ENCODE measurements around the gene TMEM135. TPM values are rescaled to one million over a fixed set of nuclear protein-coding genes. Genes with fewer than 3 reads are reported as not detected.

TMEM135 gene
- total RNA-seq, 2 experiments from 2014 or later, result 21.8 to 24.8 TPM

DNA sequence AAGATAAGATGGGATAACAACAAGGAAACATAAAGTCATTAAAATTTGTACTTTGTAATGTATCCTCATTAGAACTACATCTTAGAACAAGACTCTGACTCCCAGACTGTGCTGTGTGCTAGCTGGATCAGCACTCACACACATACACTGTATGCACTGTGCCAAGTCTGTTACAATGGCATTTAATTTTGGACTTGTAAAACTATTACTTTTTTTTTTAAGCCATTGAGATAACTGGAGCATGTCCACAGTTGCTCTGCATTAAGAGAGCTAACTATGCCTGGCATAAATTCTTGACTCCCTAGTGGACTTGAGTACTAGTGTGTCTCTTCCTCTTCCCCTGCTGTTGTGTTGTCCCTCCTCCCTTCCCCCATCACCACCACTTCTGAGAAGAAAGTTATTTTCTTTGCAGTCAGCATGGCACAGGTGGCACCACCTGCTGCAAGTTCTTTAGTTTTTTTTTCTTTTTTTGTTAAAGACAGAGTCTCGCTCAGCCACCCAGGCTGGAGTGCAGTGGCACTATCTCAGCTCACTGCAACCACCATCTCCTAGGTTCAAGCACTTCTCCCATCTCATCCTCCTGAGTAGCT, 268.6 kb downstream of the TMEM135 start:
- no peak overlapping the region for H3K4me3 Mint-ChIP-seq
- no peaks in the 10 kb centered on the region for H3K4me1 Mint-ChIP-seq (ENCODE audit: low read depth)
- no peaks in the 10 kb centered on the region for H3K9me3 Mint-ChIP-seq
- peaks cover 2% of the 10 kb centered on the region for H3K36me3 Mint-ChIP-seq (ENCODE audit: low read depth)
- no peak for DNase-seq
- no peaks in the 10 kb centered on the region for H3K27me3 Mint-ChIP-seq (ENCODE audit: low read depth)
- CTCF ChIA-PET, result interaction anchor here (0.6 to 1.0 kb wide), 4 partner anchors 11 to 365 kb away, joined by 3 to 5 read pairs (median 4); no protein-coding TSS in a partner anchor
- no peak overlapping the region for H3K27ac Mint-ChIP-seq
- intact Hi-C loops (cut with micrococcal nuclease), result no loop called here

DNA sequence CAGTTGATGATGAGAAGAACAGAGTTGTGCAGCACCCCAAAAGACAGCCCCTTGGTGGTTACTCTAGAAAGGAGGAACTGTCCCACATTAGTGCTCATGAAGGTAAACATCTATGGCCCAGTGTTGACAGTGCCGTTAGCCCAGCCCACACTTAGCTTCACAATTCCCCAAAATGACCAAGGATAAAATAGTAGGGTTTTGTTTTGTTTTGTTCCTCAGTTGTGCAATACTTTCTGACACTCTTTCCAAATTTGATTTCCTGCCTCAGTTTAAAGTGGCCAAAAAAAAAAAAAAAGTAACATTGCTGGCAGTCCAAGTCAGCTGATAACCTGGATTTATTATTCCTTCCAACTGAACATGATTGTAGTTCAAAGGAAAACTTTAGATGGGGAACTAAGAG, 269.4 kb downstream of the TMEM135 start:
- intact Hi-C loops (cut with micrococcal nuclease), result no loop called here
- CTCF ChIA-PET, result interaction anchor here (0.6 kb wide), 1 partner anchor 365 kb away, joined by 3 read pairs; no protein-coding TSS in a partner anchor
- H3K4me1 Mint-ChIP-seq (ENCODE audit: low read depth), result no peaks in the 10 kb centered on the region

DNA sequence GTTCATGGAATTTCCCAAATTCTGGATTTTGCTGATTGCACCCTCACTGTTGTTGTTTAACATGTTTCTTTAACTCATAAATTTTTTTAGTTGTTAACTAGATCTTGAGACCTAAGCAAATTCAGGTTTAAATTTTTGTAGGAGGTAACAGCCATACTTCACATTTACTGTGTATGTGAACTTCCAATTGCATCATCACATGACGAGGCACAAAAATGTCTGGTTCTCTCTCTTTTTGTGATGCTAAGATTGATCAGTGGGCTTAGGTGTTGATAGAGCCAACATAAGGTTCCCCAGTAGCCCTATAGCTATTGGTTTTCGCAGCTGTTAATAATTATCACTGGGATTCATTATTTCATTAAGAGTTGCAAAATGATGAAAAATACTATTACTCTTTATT, 277.5 kb downstream of the TMEM135 start:
- Mint-ChIP-seq H3K27ac (no peak overlapping the region), H3K9me3 (no peaks in the 10 kb centered on the region), H3K4me3 (no peak overlapping the region), H3K27me3 (ENCODE audit: low read depth) (no peaks in the 10 kb centered on the region), H3K36me3 (ENCODE audit: low read depth) (peaks cover 3% of the 10 kb centered on the region), H3K4me1 (ENCODE audit: low read depth) (no peaks in the 10 kb centered on the region)
- intact Hi-C loops (cut with micrococcal nuclease), result no loop called here
- CTCF ChIA-PET, result no interaction called here
- DNase-seq, result no peak

More for the DNA sequence above, 269.4 kb downstream of the TMEM135 start:
- Mint-ChIP-seq H3K9me3 (no peaks in the 10 kb centered on the region), H3K27me3 (ENCODE audit: low read depth) (no peaks in the 10 kb centered on the region), H3K27ac (no peak overlapping the region), H3K4me3 (no peak overlapping the region), H3K36me3 (ENCODE audit: low read depth) (peaks cover 2% of the 10 kb centered on the region)
- no peak for DNase-seq

DNA sequence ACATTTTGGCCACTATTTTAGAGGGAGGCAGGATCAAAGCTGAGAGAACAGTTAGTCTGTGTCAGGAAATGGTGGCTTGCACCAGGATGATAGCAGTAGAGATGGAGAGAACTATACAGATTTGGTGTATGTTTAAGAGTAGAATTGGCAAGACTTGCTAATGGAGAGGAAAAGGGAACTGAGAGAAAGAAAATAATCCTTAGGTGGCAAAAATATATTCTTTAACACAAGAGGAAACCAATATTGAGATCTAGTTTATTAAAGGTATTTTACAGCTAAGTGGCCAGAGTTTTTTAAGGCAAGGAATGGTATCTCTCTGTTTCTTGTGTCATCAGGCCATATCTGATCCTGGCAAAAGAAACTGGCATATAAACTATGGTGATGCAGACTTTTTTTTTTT, 278.8 kb downstream of the TMEM135 start:
- intact Hi-C loops (cut with micrococcal nuclease), result no loop called here
- Mint-ChIP-seq H3K4me1 (ENCODE audit: low read depth) (no peaks in the 10 kb centered on the region), H3K4me3 (no peak overlapping the region), H3K27ac (no peak overlapping the region), H3K27me3 (ENCODE audit: low read depth) (no peaks in the 10 kb centered on the region), H3K9me3 (no peaks in the 10 kb centered on the region), H3K36me3 (ENCODE audit: low read depth) (peaks cover 7% of the 10 kb centered on the region)
- CTCF ChIA-PET, result interaction anchor here (1.0 kb wide), 1 partner anchor 10 kb away, joined by 4 read pairs; no protein-coding TSS in a partner anchor
- no peak for DNase-seq

DNA sequence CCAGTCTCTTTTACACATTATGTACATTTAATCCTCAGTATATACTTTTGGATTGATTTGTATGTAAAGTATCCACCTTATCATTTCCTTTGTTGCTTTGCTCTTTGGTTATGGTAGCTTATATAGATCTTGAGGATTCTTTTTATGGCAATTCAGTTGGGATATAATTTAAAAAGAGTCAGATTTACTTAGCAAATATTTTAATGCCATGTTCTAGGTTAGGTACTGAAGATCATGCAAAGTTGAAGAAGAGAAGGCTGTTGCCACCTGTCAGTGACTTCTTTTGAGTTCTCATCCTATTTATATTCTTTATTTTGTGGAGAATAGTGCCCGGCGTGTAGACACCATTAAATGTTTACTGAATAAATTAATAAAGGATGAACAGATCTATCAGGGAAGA, 279.7 kb downstream of the TMEM135 start:
- no peaks in the 10 kb centered on the region for H3K27me3 Mint-ChIP-seq (ENCODE audit: low read depth)
- no peak overlapping the region for H3K27ac Mint-ChIP-seq
- no peak for DNase-seq
- H3K4me3 Mint-ChIP-seq, result no peak overlapping the region
- H3K9me3 Mint-ChIP-seq, result no peaks in the 10 kb centered on the region
- H3K36me3 Mint-ChIP-seq (ENCODE audit: low read depth), result peaks cover 8% of the 10 kb centered on the region
- intact Hi-C loops (cut with micrococcal nuclease), result no loop called here
- no peaks in the 10 kb centered on the region for H3K4me1 Mint-ChIP-seq (ENCODE audit: low read depth)
- CTCF ChIA-PET, result interaction anchor here (0.6 to 1.0 kb wide), 2 partner anchors 11 to 27 kb away, joined by 3 to 4 read pairs; no protein-coding TSS in a partner anchor

DNA sequence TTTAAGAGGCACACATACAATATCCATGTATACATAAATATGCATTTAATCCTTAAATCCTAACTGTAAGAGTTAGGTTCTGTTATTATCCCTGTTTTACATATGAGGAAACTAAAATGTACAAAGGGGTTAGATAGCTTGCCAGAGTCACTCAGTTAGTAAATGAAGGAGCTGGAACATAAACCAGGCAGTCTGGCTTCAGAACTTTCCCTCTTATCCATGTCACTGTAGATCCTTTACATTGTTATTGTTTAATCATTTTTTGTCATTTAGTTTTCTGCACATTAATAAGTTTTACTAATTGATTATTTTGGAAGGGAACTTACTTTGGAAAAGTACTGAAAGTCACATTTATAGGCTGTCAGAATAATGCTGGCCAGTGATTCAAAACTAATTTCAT, 282.4 kb downstream of the TMEM135 start:
- intact Hi-C loops (cut with micrococcal nuclease), result no loop called here
- Mint-ChIP-seq H3K27me3 (ENCODE audit: low read depth) (no peaks in the 10 kb centered on the region), H3K27ac (no peak overlapping the region), H3K4me3 (no peak overlapping the region), H3K4me1 (ENCODE audit: low read depth) (no peaks in the 10 kb centered on the region), H3K36me3 (ENCODE audit: low read depth) (peaks cover 8% of the 10 kb centered on the region), H3K9me3 (no peaks in the 10 kb centered on the region)
- no peak for DNase-seq
- CTCF ChIA-PET, result interaction anchor here (1.0 kb wide), 1 partner anchor 102 kb away, joined by 4 read pairs; no protein-coding TSS in a partner anchor

DNA sequence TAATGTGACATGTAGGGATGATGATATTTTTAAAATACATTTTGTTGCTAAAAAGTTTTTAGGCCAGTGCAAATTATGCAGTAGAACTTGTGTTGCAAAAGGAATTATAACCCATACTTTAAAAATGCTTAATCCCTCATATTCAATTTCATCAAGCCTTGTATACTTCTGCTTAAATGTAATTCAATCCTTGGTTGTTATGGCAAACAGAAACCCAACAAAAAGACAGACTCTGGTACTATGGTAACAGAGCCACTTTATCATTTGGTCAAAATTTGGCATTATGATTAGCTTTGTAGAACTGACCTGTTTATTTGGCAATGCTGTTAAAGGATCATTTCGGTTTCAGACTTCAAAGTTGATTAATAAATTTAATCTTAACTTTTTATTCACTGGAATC, 284.8 kb downstream of the TMEM135 start:
- peaks cover 19% of the 10 kb centered on the region for H3K36me3 Mint-ChIP-seq (ENCODE audit: low read depth)
- H3K27ac Mint-ChIP-seq, result no peak overlapping the region

DNA sequence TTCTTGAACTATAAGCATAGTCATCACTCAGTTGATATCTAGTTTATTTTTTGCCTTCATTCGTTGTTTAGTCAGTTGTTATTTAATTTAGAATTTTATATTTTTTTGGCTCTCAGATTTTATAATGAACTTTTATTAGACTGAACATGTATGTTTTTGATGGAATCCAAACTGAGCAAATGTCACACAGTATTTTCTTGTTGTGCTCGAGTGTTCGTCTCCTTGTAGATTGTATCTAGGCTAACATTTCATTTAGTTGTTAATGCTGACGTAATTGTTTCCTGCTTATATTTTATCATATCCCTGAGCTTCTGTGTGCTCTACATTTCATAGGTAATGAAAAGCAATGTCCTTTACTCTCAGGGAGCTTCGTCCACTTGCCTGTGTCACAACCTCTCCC, 286.2 kb downstream of the TMEM135 start:
- CTCF ChIA-PET, result interaction anchor here (0.6 kb wide), 1 partner anchor 385 kb away, joined by 5 read pairs; no protein-coding TSS in a partner anchor
- no peaks in the 10 kb centered on the region for H3K4me1 Mint-ChIP-seq (ENCODE audit: low read depth)
- peaks cover 22% of the 10 kb centered on the region for H3K36me3 Mint-ChIP-seq (ENCODE audit: low read depth)
- H3K27ac Mint-ChIP-seq, result no peak overlapping the region
- no peak overlapping the region for H3K4me3 Mint-ChIP-seq
- no peaks in the 10 kb centered on the region for H3K9me3 Mint-ChIP-seq
- H3K27me3 Mint-ChIP-seq (ENCODE audit: low read depth), result no peaks in the 10 kb centered on the region
- DNase-seq, result no peak
- intact Hi-C loops (cut with micrococcal nuclease), result no loop called here

More for the DNA sequence above, 284.8 kb downstream of the TMEM135 start:
- Mint-ChIP-seq H3K4me3 (no peak overlapping the region), H3K27me3 (ENCODE audit: low read depth) (no peaks in the 10 kb centered on the region), H3K9me3 (no peaks in the 10 kb centered on the region), H3K4me1 (ENCODE audit: low read depth) (no peaks in the 10 kb centered on the region)
- DNase-seq, result no peak
- CTCF ChIA-PET, result interaction anchor here (0.6 kb wide), 1 partner anchor 17 kb away, joined by 4 read pairs; no protein-coding TSS in a partner anchor
- intact Hi-C loops (cut with micrococcal nuclease), result no loop called here

DNA sequence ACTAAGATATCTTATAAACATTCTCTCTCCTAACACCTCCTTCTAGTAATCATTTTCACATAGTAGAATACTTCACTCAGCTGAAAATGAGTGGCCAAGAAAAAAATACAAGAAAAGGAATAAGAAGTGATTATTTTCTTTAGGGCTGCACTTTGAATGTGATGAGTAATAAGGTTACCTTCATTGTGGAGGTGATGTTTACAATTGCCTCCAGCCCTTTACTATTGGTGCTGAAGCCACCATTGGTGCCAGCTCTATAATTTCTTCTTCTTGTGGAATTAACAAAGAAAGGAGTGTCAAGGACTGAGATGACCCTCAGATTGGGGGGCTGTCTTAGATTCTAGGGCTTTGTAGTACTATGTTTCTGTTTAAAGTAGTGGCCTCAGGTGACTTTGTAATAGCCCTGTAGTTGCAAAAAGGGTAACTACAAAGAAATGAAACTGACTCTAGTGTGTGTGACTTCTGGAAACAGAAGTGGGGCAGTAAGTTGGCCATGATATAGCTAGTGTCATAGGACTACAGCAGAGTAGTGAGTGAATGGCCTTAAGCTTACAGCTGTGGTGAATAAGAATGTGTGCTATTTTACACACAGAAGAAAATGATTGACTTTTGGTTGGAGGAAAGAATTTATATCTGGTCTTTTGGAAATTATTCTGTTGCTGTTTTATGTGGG, 287.2 kb downstream of the TMEM135 start:
- intact Hi-C loops (cut with micrococcal nuclease), result no loop called here
- no peaks in the 10 kb centered on the region for H3K27me3 Mint-ChIP-seq (ENCODE audit: low read depth)

DNA sequence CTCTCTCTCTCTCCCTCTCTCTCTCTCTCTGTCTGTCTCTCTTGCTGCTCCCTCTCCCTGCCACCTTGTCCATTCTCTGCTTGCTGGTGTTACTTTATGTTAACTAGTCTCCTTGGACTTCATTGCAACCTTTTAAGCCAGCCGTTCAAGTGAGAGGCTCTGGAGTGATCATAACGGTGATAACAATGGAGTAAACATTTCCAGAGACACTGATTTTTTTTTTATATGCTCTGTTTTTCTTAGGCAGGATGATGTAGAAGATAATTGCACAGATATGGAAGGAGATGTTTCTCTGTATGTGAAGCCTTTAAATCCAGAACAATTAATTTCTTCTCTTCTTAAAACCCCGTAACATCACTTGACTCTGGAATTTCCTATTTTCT, 287.7 kb downstream of the TMEM135 start:
- no peaks in the 10 kb centered on the region for H3K4me1 Mint-ChIP-seq (ENCODE audit: low read depth)
- H3K27ac Mint-ChIP-seq, result no peak overlapping the region
- H3K36me3 Mint-ChIP-seq (ENCODE audit: low read depth), result peaks cover 22% of the 10 kb centered on the region
- DNase-seq, result no peak
- no peaks in the 10 kb centered on the region for H3K9me3 Mint-ChIP-seq
- H3K27me3 Mint-ChIP-seq (ENCODE audit: low read depth), result no peaks in the 10 kb centered on the region
- CTCF ChIA-PET, result interaction anchor here (0.5 kb wide), 1 partner anchor 1285 kb away, joined by 3 read pairs; no protein-coding TSS in a partner anchor
- H3K4me3 Mint-ChIP-seq, result no peak overlapping the region
- intact Hi-C loops (cut with micrococcal nuclease), result no loop called here

More for the DNA sequence above, 287.2 kb downstream of the TMEM135 start:
- H3K9me3 Mint-ChIP-seq, result no peaks in the 10 kb centered on the region
- H3K27ac Mint-ChIP-seq, result no peak overlapping the region
- no peaks in the 10 kb centered on the region for H3K4me1 Mint-ChIP-seq (ENCODE audit: low read depth)
- DNase-seq, result no peak
- no peak overlapping the region for H3K4me3 Mint-ChIP-seq
- CTCF ChIA-PET, result no interaction called here
- peaks cover 22% of the 10 kb centered on the region for H3K36me3 Mint-ChIP-seq (ENCODE audit: low read depth)

DNA sequence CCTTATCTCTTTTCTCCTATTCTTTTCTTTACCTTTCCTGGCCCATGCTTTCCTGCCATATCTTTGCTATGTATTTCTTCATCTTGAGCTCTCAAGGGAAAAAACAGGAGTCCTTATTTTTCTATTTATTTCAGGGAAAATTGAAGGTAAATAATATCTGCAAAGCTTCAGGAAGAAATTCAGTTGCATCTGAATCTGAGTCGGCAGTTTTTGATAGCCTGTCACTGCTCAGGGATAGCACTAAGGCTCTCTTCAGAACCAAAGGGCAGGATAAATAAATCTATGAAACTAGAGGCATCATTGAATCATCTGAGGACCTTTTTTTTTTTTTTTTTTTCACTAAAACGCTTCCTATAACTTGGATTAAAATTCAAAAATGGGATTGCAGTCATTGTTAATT, 288.9 kb downstream of the TMEM135 start:
- no peak for DNase-seq
- Mint-ChIP-seq H3K27me3 (ENCODE audit: low read depth) (no peaks in the 10 kb centered on the region), H3K9me3 (peaks cover 4% of the 10 kb centered on the region), H3K27ac (no peak overlapping the region), H3K36me3 (ENCODE audit: low read depth) (peaks cover 20% of the 10 kb centered on the region), H3K4me3 (no peak overlapping the region), H3K4me1 (ENCODE audit: low read depth) (no peaks in the 10 kb centered on the region)
- intact Hi-C loops (cut with micrococcal nuclease), result no loop called here
- CTCF ChIA-PET, result no interaction called here

DNA sequence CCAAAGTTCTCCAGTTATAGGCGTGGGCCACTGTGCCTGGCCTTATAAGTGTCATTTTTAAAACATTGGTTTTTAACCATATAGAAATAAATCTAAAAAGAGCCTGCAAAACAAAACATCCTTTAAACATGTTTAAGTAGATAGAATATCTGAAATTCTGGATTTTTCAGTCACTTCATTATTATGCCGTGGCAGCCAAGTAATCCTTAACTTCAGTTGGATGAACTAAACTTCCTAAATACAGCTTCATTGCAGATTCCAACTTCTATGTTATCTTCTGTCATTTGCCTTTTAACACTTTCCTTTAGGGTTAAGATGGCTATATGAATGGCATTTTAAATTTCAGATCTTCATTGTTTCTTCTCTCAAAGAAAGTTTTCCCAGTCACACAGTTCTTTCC, 291.4 kb downstream of the TMEM135 start:
- DNase-seq, result no peak
- CTCF ChIA-PET, result interaction anchor here (2.3 kb wide), 1 partner anchor 92 kb away, joined by 6 read pairs; no protein-coding TSS in a partner anchor
- H3K27ac Mint-ChIP-seq, result no peak overlapping the region
- H3K9me3 Mint-ChIP-seq, result peaks cover 6% of the 10 kb centered on the region
- intact Hi-C loops (cut with micrococcal nuclease), result no loop called here
- H3K4me1 Mint-ChIP-seq (ENCODE audit: low read depth), result no peaks in the 10 kb centered on the region
- H3K4me3 Mint-ChIP-seq, result no peak overlapping the region
- H3K27me3 Mint-ChIP-seq (ENCODE audit: low read depth), result no peaks in the 10 kb centered on the region
- peaks cover 19% of the 10 kb centered on the region for H3K36me3 Mint-ChIP-seq (ENCODE audit: low read depth)

Measured in activated naive CD4-positive, alpha-beta T cell treated with anti-CD3 and anti-CD28 coated beads for 36 hours (primary cell).